ENCODE data around the gene GDF2.

GDF2 gene

GRCh38 chr10:47296941-47297340, 25.3 kb upstream of the GDF2 start:
- Histone ChIP-seq H3K27ac (replicated peaks) (no peak overlapping the region), H3K27me3 (ENCODE audit: insufficient read depth, poor library complexity, severe bottlenecking) (peaks cover 35% of the 10 kb centered on the region), H3K4me3 (replicated peaks; ENCODE audit: insufficient read depth, low read length) (no peak overlapping the region)
- TF ChIP-seq GABPA (IDR thresholded peaks at IDR 0.05; ENCODE audit: low read depth) = no peak
- TF ChIP-seq, protein P1, sequence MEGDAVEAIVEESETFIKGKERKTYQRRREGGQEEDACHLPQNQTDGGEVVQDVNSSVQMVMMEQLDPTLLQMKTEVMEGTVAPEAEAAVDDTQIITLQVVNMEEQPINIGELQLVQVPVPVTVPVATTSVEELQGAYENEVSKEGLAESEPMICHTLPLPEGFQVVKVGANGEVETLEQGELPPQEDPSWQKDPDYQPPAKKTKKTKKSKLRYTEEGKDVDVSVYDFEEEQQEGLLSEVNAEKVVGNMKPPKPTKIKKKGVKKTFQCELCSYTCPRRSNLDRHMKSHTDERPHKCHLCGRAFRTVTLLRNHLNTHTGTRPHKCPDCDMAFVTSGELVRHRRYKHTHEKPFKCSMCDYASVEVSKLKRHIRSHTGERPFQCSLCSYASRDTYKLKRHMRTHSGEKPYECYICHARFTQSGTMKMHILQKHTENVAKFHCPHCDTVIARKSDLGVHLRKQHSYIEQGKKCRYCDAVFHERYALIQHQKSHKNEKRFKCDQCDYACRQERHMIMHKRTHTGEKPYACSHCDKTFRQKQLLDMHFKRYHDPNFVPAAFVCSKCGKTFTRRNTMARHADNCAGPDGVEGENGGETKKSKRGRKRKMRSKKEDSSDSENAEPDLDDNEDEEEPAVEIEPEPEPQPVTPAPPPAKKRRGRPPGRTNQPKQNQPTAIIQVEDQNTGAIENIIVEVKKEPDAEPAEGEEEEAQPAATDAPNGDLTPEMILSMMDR (IDR thresholded peaks at IDR 0.05; ENCODE audit: insufficient read depth, low read length) = no peak
- TF ChIP-seq, protein P2, sequence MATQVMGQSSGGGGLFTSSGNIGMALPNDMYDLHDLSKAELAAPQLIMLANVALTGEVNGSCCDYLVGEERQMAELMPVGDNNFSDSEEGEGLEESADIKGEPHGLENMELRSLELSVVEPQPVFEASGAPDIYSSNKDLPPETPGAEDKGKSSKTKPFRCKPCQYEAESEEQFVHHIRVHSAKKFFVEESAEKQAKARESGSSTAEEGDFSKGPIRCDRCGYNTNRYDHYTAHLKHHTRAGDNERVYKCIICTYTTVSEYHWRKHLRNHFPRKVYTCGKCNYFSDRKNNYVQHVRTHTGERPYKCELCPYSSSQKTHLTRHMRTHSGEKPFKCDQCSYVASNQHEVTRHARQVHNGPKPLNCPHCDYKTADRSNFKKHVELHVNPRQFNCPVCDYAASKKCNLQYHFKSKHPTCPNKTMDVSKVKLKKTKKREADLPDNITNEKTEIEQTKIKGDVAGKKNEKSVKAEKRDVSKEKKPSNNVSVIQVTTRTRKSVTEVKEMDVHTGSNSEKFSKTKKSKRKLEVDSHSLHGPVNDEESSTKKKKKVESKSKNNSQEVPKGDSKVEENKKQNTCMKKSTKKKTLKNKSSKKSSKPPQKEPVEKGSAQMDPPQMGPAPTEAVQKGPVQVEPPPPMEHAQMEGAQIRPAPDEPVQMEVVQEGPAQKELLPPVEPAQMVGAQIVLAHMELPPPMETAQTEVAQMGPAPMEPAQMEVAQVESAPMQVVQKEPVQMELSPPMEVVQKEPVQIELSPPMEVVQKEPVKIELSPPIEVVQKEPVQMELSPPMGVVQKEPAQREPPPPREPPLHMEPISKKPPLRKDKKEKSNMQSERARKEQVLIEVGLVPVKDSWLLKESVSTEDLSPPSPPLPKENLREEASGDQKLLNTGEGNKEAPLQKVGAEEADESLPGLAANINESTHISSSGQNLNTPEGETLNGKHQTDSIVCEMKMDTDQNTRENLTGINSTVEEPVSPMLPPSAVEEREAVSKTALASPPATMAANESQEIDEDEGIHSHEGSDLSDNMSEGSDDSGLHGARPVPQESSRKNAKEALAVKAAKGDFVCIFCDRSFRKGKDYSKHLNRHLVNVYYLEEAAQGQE (IDR thresholded peaks at IDR 0.05; ENCODE audit: insufficient replicate concordance, low read depth) = no peak
- TF ChIP-seq POLR2AphosphoS5 (IDR thresholded peaks at IDR 0.05; ENCODE audit: low read depth) = no peak
- TF ChIP-seq SPI1 (IDR thresholded peaks at IDR 0.05; ENCODE audit: borderline replicate concordance, low read depth) = no peak
- no peak for DNase-seq (ENCODE audit: low read depth in 1 of 2, low spot score in 1 of 2)

- Histone ChIP-seq H3K27me3 (ENCODE audit: insufficient read depth, poor library complexity, severe bottlenecking) (peaks cover 34% of the 10 kb centered on the region), H3K4me3 (replicated peaks; ENCODE audit: insufficient read depth, low read length) (no peak overlapping the region), H3K27ac (replicated peaks) (no peak overlapping the region)
- TF ChIP-seq, protein P1 (IDR thresholded peaks at IDR 0.05; ENCODE audit: insufficient read depth, low read length) = no peak
- TF ChIP-seq SPI1 (IDR thresholded peaks at IDR 0.05; ENCODE audit: borderline replicate concordance, low read depth) (no peak), POLR2AphosphoS5 (IDR thresholded peaks at IDR 0.05; ENCODE audit: low read depth) (no peak)
- DNase-seq (ENCODE audit: low read depth in 1 of 2, low spot score in 1 of 2) = no peak
These were observed 24.3 kb upstream of the GDF2 start for GRCh38 chr10:47297866-47298540.

GRCh38 chr10:47298715-47299114, 23.5 kb upstream of the GDF2 start:
- Histone ChIP-seq H3K4me3 (replicated peaks; ENCODE audit: insufficient read depth, low read length) (no peak overlapping the region), H3K27ac (replicated peaks) (no peak overlapping the region), H3K27me3 (ENCODE audit: insufficient read depth, poor library complexity, severe bottlenecking) (peaks cover 38% of the 10 kb centered on the region)
- no peak for TF ChIP-seq SPI1 (IDR thresholded peaks at IDR 0.05; ENCODE audit: borderline replicate concordance, low read depth)
- no peak for DNase-seq (ENCODE audit: low read depth in 1 of 2, low spot score in 1 of 2)

- TF ChIP-seq SPI1 (IDR thresholded peaks at IDR 0.05; ENCODE audit: borderline replicate concordance, low read depth) = no peak
- TF ChIP-seq, protein P1 (IDR thresholded peaks at IDR 0.05; ENCODE audit: insufficient read depth, low read length) = no peak
- TF ChIP-seq, protein P2 (IDR thresholded peaks at IDR 0.05; ENCODE audit: insufficient replicate concordance, low read depth) = no peak
- TF ChIP-seq POLR2AphosphoS5 (IDR thresholded peaks at IDR 0.05; ENCODE audit: low read depth) = no peak
- TF ChIP-seq GABPA (IDR thresholded peaks at IDR 0.05; ENCODE audit: low read depth) = no peak
- Histone ChIP-seq H3K27ac (replicated peaks) (no peak within 1 kb of the TSS), H3K27me3 (ENCODE audit: insufficient read depth, poor library complexity, severe bottlenecking) (peaks cover 39% of the 10 kb centered on the region), H3K4me3 (replicated peaks; ENCODE audit: insufficient read depth, low read length) (no peak within 1 kb of the TSS)
- DNase-seq (ENCODE audit: low read depth in 1 of 2, low spot score in 1 of 2) = no peak
These were observed 22.4 kb upstream of the GDF2 start, which contains the start of gene GDF10 for GRCh38 chr10:47299611-47300428. Gene GDF10 (plus strand): TSS chr10:47300197. CDS start chr10:47300652, 455 bp downstream.
